Subcutaneous abdominal adipose tissue (tissue), 5 donors: ENCODE results near the gene EXOC6B.

Experiments used
- H3K27ac ChIP-seq: one replicate; pipeline ENCODE4 v1.7.0; 2013; ENCODE audit warnings: low read depth, mild to moderate bottlenecking, inconsistent platforms, low read length, moderate library complexity
- H3K27me3 ChIP-seq, 5 donors: one replicate each; pipeline ENCODE4 v1.7.0; 2013; ENCODE audit warnings: low read length in 5 of 5, inconsistent platforms in 1 of 5; ENCODE audit not compliant: control insufficient read depth in 5 of 5, insufficient read depth in 4 of 5
- H3K36me3 ChIP-seq, 5 donors: one replicate each; pipeline ENCODE4 v1.7.0; 2013; ENCODE audit warnings: low read length in 5 of 5; ENCODE audit not compliant: control insufficient read depth in 5 of 5, insufficient read depth in 5 of 5
- H3K4me1 ChIP-seq, 5 donors: one replicate each; pipeline ENCODE4 v1.7.0; 2013; ENCODE audit warnings: low read length in 5 of 5, mild to moderate bottlenecking in 3 of 5, moderate library complexity in 1 of 5; ENCODE audit not compliant: control insufficient read depth in 5 of 5, insufficient read depth in 5 of 5
- H3K4me3 ChIP-seq, 5 donors: one replicate each; pipeline ENCODE4 v1.7.0; 2013; ENCODE audit warnings: low read length in 5 of 5, low read depth in 1 of 5
- H3K9ac ChIP-seq, 5 donors: one replicate each; pipeline ENCODE4 v1.7.0; 2013; ENCODE audit warnings: low read length in 5 of 5, mild to moderate bottlenecking in 4 of 5, moderate library complexity in 3 of 5
- H3K9me3 ChIP-seq, 5 donors: one replicate each; pipeline ENCODE4 v1.7.0; 2013; ENCODE audit warnings: low read length in 5 of 5; ENCODE audit not compliant: control insufficient read depth in 5 of 5
- donor health status: healthy.
- donor health status: healthy.
- donor health status: healthy.
- donor health status: healthy.
- donor health status: healthy.

EXOC6B gene

GRCh38 chr2:72271766-72272641 lies 553.8 kb downstream of the EXOC6B start:
- Histone ChIP-seq H3K4me3 (no peak overlapping the region), H3K27me3 (no peaks in the 10 kb centered on the region), H3K27ac (no peak overlapping the region), H3K9me3 (no peaks in the 10 kb centered on the region), H3K9ac (no peak overlapping the region), H3K4me1 (peaks cover 0 to 13% (median 0%) of the 10 kb centered on the region in 5 donors), H3K36me3 (no peaks in the 10 kb centered on the region)

- Histone ChIP-seq H3K4me1 (peaks cover 0 to 13% (median 0%) of the 10 kb centered on the region in 5 donors), H3K36me3 (no peaks in the 10 kb centered on the region), H3K4me3 (no peak overlapping the region), H3K9ac (no peak overlapping the region), H3K27me3 (no peaks in the 10 kb centered on the region), H3K27ac (no peak overlapping the region), H3K9me3 (no peaks in the 10 kb centered on the region)
These were observed 554.6 kb downstream of the EXOC6B start for GRCh38 chr2:72271276-72271614.

- no peak overlapping the region for H3K9ac ChIP-seq
- H3K4me3 ChIP-seq, result no peak overlapping the region
- H3K4me1 ChIP-seq, result peaks cover 0 to 13% (median 0%) of the 10 kb centered on the region in 5 donors
- no peaks in the 10 kb centered on the region for H3K36me3 ChIP-seq
- no peaks in the 10 kb centered on the region for H3K9me3 ChIP-seq
- no peaks in the 10 kb centered on the region for H3K27me3 ChIP-seq
- no peak overlapping the region for H3K27ac ChIP-seq
These were observed 555.1 kb downstream of the EXOC6B start for GRCh38 chr2:72270556-72271275.

GRCh38 chr2:72263776-72264060 lies 562.1 kb downstream of the EXOC6B start:
- no peaks in the 10 kb centered on the region for H3K27me3 ChIP-seq
- H3K36me3 ChIP-seq, result no peaks in the 10 kb centered on the region
- H3K4me1 ChIP-seq, result no peaks in the 10 kb centered on the region
- H3K9ac ChIP-seq, result no peak overlapping the region
- no peak overlapping the region for H3K27ac ChIP-seq
- no peak overlapping the region for H3K4me3 ChIP-seq
- H3K9me3 ChIP-seq, result no peaks in the 10 kb centered on the region

GRCh38 chr2:72263043-72263775 lies 562.6 kb downstream of the EXOC6B start:
- Histone ChIP-seq H3K4me1 (no peaks in the 10 kb centered on the region), H3K4me3 (no peak overlapping the region), H3K9ac (no peak overlapping the region), H3K27me3 (no peaks in the 10 kb centered on the region), H3K9me3 (no peaks in the 10 kb centered on the region), H3K36me3 (no peaks in the 10 kb centered on the region), H3K27ac (no peak overlapping the region)

- Histone ChIP-seq H3K4me1 (no peaks in the 10 kb centered on the region), H3K36me3 (no peaks in the 10 kb centered on the region), H3K9ac (no peak overlapping the region), H3K27ac (no peak overlapping the region), H3K4me3 (no peak overlapping the region), H3K9me3 (no peaks in the 10 kb centered on the region), H3K27me3 (no peaks in the 10 kb centered on the region)
These were observed 564.8 kb downstream of the EXOC6B start for GRCh38 chr2:72261076-72261475.

- Histone ChIP-seq H3K4me1 (peaks cover 0 to 3% (median 0%) of the 10 kb centered on the region in 5 donors), H3K9ac (no peak overlapping the region), H3K9me3 (peaks cover 0 to 5% (median 0%) of the 10 kb centered on the region in 5 donors), H3K36me3 (no peaks in the 10 kb centered on the region), H3K27ac (no peak overlapping the region), H3K27me3 (no peaks in the 10 kb centered on the region), H3K4me3 (no peak overlapping the region)
These were observed 570.3 kb downstream of the EXOC6B start for GRCh38 chr2:72255540-72255939.

- H3K36me3 ChIP-seq, result no peaks in the 10 kb centered on the region
- H3K27me3 ChIP-seq, result no peaks in the 10 kb centered on the region
- H3K9ac ChIP-seq, result no peak overlapping the region
- H3K4me1 ChIP-seq, result peaks cover 0 to 3% (median 0%) of the 10 kb centered on the region in 5 donors
- H3K9me3 ChIP-seq, result peaks cover 0 to 5% (median 0%) of the 10 kb centered on the region in 5 donors
- H3K27ac ChIP-seq, result no peak overlapping the region
- no peak overlapping the region for H3K4me3 ChIP-seq
These were observed 570.9 kb downstream of the EXOC6B start for GRCh38 chr2:72254831-72255451.

- H3K4me1 ChIP-seq, result peaks cover 2 to 17% (median 6%) of the 10 kb centered on the region in 5 donors
- H3K9ac ChIP-seq, result no peak overlapping the region
- no peaks in the 10 kb centered on the region for H3K27me3 ChIP-seq
- H3K4me3 ChIP-seq, result no peak overlapping the region
- H3K9me3 ChIP-seq, result no peaks in the 10 kb centered on the region
- no peaks in the 10 kb centered on the region for H3K36me3 ChIP-seq
- no peak overlapping the region for H3K27ac ChIP-seq
These were observed 587.5 kb downstream of the EXOC6B start for GRCh38 chr2:72238311-72238710.
